Measurements from ENCODE around the gene MYNN.

MYNN gene

GRCh38 chr3:169836078-169836941 is 63.1 kb downstream of the MYNN start:
- DNase-seq, result no peak

DNA sequence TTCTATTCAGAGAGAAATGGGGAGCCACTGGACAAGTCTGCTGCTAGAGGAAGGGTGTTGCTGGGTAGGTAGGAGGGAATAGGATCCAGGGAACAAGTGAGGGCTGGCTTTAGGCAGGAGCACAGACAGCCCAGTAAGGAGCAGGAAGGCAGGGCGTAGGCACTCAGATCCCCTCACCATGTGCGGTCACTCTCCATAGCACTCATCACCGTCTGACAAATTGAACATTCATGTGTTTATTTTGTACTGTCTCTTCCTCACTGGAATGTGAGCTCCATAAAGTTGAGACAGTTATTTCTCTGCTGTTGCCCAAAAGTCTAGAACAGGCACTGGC is 63.7 kb downstream of the MYNN start:
- DNase-seq, result no peak

DNA sequence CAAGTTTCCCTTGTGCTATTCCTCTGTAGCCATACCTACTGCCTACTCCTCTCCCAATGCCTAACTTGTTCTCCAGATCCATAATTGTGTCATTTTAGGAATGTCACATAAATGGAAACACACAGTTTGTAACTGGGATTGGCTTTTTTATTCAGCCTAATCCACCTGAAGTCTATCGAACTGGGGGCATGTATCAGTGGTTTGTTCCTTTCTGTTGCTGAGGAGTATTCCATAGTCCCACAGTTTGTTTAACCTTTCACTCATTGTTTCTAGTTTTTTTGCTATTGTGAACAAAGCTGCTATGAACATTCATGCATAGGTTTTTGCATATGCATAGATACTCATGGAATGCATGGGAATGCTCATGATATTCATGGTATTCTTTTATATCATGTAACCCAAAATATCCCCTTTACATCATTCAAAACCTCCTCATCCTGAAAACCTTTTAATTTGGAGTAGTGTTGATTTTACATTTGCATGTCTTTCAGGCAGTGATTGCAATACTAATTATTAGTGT is 65.4 kb downstream of the MYNN start:
- DNase-seq, result no peak

Measured in amniotic stem cell (primary cell).